Activated CD4-positive, alpha-beta T cell treated with anti-CD3 and anti-CD28 coated beads, Interleukin-2, amount 50 U/mL, for 24 hours (primary cell): ENCODE data around the gene ALG9.

Experiments
- DNase-seq, 2 donors: peaks; one replicate each; pipeline ENCODE4 v3.0.0-alpha.2; 2020; ENCODE audit warnings: low read depth in 1 of 2, low spot score in 1 of 2

ALG9 gene

DNA sequence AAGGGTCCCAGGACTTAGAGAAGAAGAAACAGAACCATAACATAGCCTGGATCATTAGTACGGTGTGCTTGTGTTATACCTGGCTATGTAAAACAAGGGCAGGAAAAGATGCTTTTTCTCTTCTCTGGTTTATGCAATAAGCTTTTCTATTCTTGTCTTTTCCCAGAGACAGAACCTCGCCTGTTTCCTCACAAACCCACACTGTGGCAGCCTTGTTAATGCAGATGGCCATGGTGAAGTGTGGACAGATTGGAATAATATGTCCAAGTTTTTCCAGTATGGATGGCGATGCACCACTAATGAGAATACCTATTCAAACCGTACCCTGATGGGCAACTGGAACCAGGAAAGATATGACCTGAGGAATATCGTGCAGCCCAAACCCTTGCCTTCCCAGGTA, 10.8 kb upstream of the ALG9 start:
- no peak for DNase-seq

DNA sequence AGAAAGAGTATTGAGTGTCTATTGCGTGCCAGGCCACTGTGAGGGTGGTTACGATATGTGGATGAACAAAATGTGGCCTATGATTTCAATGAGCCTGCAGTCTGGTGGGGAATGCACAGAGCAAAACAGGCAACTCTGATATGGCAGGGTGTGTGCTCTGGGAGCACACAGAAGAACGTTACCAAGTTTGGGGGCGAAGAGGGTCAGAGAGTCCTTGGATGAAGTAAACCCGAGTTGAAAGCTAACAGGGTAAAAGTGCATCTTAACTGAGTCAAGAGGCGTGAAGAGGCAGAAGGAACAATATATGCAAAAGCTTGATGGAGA, 8.2 kb upstream of the ALG9 start:
- DNase-seq = no peak

DNA sequence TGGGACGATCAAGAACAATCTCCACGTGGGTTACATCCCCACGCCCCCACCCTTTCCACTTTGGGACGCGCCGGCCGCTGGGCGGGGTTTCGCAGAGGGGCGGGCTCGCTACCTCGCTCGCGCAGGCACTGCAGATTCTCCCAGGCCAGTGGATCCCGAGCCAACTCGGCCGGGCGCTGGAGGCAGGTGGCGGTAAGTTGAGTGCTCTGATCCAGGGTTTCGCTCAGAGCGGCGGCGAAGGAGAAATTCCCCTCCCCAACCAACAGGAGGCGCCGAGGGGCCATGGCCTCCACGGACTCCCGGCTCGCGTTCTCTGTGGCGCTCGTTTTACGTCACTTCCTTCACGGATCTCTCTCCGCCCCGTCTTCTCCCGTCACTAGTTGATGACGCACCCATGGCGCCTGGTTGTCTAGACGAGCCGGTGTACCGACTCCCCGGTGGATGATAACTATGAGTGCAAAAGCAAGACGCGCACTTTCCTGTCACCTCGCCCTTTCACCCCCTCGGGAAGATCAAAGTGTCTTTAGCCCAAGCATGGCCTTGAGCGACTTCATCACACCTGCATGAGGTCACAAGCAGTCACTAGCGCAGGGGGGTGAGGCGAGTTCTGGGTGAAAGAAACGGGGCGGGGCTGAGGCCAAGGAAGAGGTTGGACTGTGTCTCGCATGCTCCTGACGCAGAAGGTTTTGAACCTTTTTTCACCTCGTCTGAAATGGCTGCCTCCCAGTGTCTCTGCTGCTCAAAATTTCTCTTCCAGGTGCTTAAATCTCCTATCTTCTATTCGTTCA, 7.7 kb upstream of the ALG9 start, which contains the start of the genes CFAP68 and FDXACB1:
TSS of gene CFAP68 (plus strand) at position 693 of the 788 bp plus-strand sequence. CDS start at position 713, 20 bp downstream.
TSS of gene FDXACB1 (minus strand) at position 317 of the 788 bp plus-strand sequence. CDS start at position 284, 33 bp downstream.
- peak; percentile 92 to 94 for DNase-seq

DNA sequence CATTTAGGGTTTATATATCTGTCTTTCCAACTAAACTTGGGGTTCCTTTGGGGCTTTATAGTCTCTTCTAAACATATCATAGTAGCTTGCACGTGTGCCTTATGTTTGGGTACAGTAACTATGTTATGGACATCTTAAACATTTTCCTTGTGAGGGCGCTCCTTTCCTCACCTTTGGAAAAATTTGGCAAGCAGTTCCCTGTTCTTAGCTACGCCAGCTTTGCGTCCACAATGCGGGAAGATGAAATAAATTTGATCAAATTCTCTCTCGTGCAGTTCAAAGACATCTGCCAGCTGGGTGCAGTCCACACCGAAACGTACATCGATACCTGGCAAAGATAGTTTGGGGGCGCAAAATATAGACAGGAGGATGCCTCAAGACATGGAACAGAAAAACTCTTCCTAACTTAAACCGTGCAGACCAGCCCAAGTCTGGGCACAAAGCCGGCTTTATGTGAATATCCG, 7.0 kb upstream of the ALG9 start:
- DNase-seq = no peak

DNA sequence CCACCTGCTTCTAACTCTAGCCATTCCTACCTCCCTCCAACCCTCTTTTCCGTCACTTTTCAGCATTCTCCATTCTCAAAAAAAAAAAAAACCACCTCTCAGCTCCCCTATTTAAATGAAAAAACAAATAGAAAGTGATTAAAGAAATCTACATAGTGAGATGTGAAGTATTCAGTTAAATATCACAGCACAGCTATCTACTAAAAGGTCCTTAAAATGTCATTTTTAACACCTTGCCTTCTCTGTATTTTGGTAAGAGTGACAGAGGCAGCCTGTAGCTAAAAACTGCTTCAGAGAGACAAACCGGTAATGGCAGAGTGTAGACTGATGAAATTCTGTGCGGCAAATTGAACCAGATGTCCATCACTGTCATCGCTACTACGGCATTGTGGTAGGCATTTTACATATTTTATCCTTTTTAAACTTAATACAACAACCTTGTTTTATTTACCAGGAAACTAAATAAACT, 346 bp upstream of the ALG9 start:
- DNase-seq = no peak

DNA sequence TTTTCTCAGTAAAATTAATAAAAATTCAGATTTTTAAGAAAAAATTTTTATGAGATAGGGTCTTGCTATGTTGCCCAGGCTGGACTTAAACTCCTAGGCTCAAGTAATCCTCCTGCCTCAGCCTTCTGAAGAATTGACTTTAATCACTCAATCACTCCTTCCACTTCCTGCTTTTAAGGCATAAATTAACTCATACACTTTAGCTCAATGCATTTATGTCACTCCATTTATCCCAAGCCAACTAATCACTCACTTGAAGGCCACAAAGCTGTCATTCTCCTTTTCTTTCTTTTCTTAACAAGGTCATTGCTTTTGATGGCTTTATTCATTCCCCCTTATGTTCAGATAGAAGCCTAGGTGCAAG, 877 bp downstream of the ALG9 start:
- DNase-seq = no peak

DNA sequence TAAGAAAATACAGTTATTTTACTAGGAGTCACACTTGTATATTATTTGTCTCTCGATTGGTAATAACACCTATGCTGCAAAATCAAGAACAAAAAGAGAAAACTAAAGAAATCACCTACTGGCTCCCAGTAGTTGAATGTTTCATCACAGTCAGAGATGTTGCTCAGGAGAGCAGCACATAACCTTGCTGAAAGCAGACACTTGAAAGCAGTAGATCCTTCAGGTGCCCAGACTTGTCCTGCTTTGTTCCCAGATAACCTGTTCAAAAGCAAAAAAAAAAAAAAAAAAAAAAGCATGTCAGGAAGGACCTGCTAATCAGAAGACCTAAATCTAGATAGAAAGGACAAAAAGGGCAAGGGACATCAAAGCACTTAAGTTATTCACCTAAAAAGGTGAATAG, 1.3 kb downstream of the ALG9 start:
- no peak for DNase-seq

DNA sequence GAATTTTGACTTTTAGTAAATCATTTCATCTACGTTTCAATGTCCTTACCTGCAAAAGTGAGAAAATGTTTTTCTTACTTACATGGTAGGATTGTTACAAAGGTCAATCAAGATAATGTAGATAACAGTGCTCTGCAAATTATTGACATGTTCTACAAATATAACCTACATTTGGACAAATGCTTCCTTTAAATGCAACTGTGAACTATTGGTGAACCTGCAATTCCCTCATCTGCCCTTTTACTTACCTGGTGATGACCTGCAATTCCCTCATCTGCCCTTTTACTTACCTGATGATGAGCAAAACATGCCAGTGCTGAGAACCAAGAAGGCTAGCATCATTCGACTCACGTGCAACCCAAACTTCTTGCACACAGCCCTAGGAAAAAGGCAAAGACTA, 11.1 kb downstream of the ALG9 start:
- no peak for DNase-seq

DNA sequence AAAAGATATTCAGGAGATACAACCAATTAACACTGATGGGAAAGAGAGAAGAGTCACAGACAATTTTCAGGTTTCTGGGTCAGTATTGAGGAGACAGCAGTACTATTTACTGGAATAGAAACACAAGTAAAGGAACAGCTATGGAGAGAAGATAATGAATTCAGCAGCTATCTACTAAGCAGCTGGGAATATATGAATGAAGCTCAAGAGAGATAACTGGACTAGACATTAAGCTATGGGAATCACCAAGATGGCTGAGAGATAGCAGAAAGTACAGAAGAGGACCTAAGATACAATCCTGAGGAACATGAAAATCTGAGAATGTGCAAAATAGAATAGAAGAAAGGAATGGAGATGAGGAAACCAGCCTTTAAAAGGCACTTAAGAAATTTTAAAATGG, 15.9 kb downstream of the ALG9 start:
- DNase-seq = no peak

DNA sequence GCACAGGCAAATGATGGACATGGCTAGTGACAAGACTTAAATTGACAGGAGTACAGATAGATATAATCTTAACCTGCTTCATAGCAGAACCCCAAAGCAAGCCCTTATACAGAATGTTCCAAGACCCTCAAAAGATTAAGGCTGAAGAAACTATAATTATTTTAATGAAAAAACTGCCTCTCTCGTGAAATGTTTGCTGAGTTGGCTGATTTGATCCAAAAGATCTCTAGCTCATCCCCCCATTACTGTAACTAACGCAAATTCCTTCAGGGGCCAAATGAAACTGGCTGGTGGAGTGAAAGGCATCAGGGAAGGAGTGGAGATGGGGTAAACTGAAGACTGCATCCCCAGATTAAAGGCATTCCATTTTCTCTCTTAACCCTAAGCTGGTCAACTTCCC, 19.3 kb downstream of the ALG9 start:
- no peak for DNase-seq

DNA sequence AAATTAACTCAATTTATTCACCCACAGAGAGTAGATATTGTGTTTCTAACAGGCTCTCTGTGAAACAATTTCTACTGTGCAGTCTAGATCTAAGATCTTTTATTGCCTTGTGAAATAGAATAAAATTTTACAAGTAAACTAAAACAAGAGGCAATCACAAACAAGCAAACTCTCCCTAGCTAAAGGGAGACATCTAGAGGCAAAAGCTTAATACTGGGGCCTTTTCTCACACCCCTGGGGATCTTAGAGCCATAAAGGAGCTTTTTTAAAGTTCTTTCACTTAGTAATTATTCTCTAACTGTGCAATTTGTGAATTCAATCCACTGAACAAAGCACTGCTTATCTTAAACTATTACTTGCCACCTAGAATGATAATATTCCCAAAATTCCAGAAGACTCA, 19.7 kb downstream of the ALG9 start:
- no peak for DNase-seq

DNA sequence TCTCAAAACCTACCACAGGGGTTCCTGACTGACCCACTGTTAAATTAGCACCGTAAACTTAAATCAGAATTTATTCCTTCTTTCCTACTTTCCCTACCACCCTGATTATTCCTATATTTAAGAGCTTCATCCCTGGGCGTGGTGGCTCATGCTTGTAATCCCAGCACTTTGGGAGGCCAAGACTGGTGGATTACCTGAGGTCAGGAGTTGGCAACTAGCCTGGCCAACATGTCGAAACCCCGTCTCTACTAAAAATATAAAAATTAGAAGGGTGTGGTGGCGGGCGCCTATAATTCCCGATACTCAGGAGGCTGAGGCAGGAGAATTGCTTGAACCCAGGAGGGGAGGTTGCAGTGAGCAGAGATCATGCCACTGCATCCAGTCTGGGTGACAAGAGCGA, 20.3 kb downstream of the ALG9 start:
- DNase-seq = no peak

DNA sequence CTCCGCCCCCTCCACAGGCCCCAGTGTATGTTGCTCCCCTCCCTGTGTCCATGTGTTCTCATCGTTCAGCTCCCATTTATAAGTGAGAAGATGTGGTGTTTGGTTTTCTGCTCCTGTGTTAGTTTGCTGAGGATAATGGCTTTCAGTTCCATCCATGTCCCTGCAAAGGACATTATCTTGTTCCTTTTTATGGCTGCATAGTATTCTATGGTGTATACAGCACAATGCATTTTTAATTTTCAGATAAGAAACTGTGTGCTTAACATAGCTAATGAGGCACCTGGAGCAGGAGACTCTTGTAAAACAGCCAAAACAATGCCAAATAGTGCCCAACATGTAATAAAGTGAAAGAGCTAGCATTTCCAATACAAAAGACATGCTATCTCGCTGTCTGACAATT, 21.8 kb downstream of the ALG9 start:
- DNase-seq = no peak

DNA sequence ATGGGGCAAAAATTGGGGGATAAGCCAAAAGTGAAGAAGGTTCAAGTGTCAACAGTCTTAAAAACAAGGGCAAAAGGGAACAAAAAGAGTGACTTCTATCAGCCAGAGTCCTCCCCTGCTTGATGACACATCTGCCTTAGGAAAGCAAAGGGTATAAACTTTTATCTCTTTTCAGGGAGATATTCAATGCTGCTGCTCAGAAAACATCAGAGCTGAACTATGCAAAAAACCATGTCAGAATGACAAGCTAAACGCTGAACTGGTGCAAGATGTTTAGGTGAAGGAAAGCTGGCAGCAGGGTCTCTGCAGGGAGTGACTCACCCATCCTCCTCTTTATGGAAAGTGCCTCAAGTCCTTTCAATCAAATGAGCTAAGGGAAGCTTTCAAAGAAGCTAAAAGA, 24.7 kb downstream of the ALG9 start:
- no peak for DNase-seq

DNA sequence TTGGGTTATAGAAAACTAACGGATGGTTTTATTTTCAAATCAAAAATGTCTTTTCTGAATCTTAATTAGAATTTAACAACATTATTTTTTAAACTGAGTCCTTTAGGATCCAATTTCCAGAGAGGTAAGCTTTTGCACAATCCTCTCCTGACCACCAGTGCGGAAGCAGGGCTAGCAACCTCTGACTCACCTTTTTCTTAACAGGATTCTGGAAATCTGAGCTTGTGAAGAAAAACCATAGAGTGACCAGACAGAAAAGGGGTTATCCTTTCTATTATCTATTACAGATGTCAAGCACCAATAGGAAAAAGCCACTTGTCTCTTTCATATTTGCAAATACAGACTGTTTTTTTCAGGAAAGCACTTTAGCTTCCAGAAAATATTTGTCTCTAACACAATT, 25.3 kb downstream of the ALG9 start:
- DNase-seq = no peak

DNA sequence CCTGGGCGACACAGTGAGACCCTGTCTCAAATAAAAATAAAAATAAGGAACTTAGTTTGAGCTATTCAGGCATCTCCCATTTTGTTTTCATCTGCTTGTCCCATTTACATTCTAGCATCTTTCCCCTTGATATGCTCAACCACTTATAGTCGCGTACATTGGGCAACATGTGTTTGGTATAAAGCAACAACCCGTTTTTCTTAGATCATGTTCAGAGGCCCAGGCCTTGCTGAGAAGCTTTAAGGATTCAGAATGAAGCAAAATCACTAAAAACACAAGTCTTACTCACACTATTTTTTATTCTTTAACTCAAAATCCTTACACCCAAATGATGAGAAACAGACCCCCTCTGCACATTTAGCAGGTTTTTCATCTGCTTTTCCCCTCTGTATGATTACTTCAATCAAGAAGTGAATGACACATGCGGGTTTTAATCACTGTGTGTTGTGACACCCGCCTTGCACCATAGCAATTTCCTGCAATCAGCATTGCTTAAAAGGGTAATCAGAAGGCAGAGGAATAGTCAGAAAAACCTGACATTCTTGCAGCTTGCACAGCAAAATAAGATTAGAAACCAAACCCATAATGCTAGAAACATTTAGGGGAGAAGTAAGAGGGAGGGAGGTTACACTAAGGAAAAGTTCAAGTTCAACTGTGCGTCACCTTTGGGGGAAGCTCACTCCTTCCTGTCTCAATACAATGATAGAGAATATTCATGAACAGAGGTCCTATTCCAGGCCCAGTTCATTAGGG, 25.9 kb downstream of the ALG9 start:
- no peak for DNase-seq

DNA sequence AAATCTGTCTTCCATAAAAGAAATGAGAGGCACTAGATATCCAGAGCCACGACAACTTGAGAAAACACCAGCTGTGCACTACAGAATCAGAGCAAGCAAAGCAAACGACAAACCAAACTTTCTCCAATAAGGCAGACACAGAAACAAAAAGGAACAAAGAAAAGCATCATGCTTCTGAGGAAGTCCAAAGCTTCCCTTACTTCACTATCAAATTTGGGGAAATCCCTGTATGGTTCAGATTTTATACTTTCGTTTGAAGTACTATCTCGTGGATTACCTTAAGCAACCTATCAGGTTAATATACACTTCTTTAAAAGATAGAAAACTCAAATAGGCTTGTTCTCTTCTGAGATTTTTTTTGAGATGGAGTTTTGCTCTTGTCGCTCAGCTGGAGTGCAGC, 27.7 kb downstream of the ALG9 start:
- DNase-seq = no peak

DNA sequence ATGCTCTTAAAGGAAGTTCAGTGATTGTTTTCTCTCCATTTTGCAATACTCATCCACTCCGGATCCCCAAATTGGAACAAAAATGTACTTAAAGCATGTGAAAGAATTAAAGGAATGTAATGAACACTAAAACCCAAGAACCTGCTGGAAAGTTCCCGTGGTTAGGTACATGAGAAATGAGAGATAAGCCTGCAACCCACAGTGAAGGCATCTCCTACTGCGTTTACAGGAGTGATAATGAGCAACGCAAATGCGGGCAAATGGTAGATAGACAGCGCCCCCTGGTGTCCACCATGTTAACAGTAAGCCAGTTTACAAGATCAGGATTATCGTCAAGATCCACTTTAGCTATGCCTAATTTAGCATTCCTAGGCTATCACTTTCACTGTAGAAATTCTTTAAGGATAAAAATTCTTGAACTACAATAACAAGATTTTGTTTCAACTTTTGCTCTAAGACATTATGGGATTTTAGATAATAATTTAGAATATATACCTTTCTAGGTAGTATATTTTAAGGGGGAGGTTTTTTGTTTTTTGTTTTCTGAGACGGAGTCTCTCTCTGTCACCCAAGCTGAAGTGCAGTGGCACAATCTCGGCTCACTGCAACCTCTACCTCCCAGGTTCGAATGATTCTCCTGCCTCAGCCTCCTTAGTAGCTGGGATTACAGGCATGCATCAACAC, 29.9 kb downstream of the ALG9 start:
- DNase-seq = peak; percentile 82 to 84

DNA sequence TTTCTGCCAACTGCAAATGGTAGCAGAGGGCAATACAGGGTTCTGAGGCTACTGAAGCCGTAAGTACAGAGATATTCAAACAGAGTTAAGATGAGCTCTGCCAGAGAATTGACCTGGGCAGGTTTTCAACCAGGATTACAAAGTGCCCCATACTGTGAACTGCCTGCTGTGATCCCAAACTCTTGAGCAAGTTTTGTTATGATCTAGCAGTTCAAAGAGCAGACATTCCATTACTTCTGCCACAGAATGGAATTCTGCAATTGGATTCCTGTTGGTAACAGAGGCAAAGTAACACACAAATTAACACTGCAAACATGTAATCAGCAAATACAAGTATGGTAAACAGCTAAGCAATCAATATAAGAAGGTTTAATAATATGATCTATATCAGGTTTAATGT, 31.2 kb downstream of the ALG9 start:
- DNase-seq = no peak

DNA sequence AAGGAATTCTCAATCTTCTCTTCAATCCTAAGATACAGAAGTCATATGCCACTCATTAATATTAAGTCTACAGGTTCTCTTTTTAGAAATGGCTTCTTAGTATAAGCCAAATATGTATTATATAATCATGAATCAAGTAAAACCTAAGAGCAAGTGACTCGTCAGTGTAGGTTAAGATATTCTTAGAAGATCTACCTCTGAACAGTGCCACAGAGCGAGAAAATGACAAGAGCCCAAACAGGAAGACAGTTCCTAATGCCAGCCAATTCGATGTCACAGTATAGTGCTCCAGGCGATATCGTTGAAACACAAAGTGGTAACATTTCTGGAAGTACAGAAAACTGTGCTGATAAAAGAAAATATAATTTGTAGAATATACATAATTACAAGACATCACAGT, 33.3 kb downstream of the ALG9 start:
- no peak for DNase-seq

DNA sequence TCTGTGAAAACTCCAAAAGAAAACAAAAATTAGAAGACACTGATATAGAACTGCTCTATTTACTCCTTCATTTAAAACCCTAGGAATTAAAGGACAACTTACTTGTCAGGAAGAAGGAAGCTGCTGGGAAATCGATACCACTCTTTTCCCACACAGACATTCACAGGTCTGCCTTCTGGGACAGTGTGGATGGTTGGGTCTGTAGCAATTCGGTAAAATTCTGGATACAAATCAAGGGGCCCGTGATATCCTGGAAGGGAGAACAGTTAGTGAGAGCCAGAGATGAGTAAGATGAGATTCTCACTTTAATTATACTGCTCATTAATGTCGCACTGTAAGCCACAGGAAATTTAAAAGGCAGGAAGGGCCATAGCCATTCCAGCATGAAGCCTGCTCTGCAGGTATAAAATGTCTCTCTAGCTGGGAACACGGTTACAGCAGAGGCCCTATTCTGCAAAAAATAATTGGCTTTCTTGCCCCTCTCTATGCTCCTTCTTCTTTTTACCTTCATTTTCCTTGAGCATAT, 34.0 kb downstream of the ALG9 start:
- no peak for DNase-seq

DNA sequence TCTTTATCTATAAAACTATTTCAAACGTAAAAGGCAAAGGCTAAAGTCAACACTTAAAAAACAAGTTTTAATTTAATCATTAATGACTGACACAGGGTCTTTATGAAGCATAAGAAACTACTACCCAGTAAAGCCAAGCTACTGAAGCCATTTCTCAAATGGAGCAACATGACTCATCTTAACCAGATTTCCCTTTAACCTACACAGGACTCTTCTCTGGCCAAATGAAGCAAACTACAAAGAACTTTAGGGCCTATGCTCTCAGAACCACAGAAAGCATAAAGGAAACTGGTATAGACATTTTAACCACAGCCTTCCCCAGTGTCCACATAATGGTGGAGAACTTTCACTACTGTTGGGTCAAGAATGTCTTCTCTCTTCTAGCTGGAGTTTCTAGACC, 34.7 kb downstream of the ALG9 start:
- DNase-seq = no peak
